NCI-H2107 treated with DMSO at 0.1 percent for 48 hours (cell line): ENCODE results near the gene PRKAG1.

Experiments used
- DNase-seq: peaks from one replicate; lab custom pipeline; 2025; ENCODE audit not compliant: unreplicated experiment; lab: John Stamatoyannopoulos, UW

PRKAG1 gene

DNA sequence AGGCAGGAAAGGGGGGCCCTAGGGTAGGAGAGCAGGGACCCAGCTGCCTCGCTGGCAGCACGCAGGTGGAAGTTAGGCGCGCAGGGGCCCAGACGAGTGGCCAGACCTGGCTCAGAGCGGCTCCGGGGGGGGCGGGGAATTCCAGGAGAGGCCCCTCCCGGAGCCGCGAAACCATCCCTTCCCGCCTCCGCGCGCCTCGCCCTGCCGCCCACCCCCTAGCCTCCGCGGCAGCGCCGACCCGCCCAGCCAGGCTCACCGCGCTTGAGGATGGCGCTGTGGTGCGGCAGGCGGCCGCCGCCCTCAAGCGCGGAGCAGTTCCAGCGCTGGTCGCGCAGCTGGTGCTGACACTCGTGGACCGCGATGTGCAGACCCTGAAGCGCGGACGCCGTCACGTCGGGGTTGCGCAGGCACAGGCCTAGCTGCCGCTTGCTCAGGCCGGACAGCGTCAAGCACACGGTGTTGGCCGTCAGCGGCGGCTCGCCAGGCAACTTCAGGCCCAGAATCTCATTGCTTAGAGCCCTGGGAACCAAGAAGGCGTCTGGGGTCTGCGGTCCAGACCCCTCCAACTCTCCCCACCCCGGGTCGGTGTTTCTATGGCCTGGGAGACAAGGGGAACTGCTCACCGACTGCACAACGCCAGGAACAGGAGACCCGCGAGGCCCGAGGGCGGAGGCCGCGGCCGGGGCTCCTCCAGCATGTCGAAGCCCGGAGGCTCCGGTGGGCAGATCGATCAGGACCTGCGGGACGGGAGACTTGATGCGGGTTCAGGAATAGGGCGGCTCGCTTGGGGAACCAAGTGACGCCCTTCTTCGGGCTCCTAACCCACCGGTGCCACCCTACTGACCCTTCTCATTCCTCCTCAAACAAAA lies 48.5 kb downstream of the PRKAG1 start:
- DNase-seq, result no peak

GRCh38 chr12:48969160-48969771 lies 49.3 kb downstream of the PRKAG1 start:
- no peak for DNase-seq

DNA sequence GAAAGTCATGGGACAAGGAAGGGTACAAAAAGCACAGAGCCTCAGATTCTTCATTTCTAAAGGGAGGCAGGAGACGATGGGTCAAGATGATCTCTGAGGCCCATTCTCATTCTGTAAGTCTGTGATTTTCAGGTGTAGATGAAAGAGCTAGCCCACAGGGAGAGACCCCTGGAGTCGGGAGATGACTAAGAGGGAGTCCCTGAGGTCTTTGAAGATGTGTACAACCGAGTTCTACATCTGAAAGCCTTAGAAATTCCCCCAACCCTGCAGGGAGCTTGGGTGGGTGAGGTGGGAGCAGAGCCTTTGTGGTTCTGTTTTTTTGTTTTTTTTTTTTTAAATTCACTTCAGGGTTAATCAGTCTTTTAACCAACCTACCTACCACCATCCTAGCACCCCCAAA lies 50.1 kb downstream of the PRKAG1 start:
- DNase-seq, result no peak

DNA sequence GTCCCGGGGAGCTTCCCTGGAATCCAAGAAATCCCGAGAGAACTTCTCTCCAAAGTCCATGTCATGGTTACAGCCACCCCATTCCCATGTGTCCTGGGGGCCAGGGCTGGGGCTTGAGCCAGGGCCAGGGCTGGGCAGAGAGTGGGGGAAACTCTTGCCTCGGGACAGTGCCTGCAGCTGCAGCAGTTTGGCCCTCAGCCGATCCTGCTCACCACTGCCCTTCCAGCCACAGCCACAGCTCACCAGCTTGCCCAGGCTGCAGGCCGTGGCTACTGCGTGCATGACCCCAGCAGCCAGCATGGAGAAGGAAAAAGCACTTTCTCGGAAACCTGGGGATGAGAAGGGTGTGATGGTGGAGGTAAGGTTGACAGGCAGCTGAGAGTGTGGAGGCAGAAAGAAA lies 50.6 kb downstream of the PRKAG1 start:
- DNase-seq, result no peak

GRCh38 chr12:48966177-48966895 lies 52.2 kb downstream of the PRKAG1 start:
- DNase-seq, result no peak

DNA sequence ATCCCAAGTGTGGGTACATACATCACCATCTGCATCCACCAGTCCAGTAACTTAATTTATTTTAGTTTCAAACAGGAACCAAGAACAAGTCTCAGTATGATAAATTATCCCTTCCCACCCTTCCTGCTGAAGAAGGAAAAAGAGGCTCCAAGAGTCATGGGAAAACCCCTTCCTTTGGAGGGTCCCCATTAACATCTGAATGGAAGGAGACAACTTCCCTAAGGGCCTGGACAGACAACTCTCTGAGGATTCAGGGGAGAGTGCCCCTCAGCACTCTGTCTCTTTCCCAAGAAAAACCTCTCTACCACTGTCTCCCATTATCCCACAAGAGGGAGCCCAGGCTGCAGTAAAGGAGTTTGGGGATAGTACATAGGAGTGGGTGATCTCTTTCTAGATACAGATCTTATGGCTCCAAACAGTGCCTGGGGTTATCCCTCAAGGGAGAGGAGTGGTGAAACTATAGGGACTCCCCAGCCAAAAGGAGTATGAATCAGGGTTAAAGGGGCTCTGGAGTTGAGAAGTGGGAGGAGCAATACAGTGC lies 53.2 kb downstream of the PRKAG1 start:
- no peak for DNase-seq

GRCh38 chr12:48961801-48962200 lies 56.8 kb downstream of the PRKAG1 start:
- DNase-seq, result no peak

DNA sequence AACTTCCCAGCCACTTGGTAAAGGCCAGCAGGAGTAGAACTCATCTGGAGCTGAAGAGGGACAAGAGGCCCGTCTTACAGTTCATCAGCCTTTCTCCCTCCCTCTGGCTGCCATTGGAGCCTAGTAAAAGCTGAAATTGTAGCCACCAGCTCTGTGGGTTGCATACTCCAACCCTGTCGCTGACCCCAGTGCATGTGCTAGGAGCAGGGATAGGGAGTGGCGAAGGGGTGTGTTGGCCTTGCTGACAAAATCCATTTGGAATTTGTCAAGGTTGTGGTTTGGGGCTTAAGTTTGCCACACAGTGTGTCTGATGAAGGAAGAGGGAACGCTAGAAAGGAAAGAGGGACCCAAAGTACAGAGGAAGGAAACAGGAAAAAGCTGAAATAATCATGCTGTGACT lies 57.2 kb downstream of the PRKAG1 start:
- no peak for DNase-seq

DNA sequence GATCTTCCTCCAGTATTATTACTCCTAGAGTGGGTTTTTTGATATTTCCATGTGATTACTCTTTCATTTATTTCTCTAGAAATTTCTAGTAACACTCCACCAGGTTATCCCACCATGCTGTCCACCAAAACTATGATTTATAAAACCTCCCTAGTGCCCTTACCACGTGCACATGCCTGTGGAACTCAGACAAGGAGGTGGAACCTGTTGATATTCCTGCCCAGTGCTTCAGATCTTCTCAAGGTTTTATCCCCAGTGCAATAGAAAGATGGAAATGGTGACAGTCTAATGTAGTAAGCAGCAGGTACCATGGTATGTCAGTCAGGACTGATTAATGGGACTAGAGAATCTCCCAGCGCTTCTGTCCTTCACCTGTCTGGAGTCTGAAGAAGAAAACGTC lies 57.7 kb downstream of the PRKAG1 start:
- no peak for DNase-seq

- no peak for DNase-seq
These were observed 60.6 kb downstream of the PRKAG1 start for GRCh38 chr12:48958049-48958388.

GRCh38 chr12:48957141-48958048 lies 61.2 kb downstream of the PRKAG1 start, which contains the start of gene ARF3:
Gene ARF3 (minus strand): TSS chr12:48957487. CDS start chr12:48941095, 16,392 bp downstream.
- DNase-seq, result peak; percentile 92

DNA sequence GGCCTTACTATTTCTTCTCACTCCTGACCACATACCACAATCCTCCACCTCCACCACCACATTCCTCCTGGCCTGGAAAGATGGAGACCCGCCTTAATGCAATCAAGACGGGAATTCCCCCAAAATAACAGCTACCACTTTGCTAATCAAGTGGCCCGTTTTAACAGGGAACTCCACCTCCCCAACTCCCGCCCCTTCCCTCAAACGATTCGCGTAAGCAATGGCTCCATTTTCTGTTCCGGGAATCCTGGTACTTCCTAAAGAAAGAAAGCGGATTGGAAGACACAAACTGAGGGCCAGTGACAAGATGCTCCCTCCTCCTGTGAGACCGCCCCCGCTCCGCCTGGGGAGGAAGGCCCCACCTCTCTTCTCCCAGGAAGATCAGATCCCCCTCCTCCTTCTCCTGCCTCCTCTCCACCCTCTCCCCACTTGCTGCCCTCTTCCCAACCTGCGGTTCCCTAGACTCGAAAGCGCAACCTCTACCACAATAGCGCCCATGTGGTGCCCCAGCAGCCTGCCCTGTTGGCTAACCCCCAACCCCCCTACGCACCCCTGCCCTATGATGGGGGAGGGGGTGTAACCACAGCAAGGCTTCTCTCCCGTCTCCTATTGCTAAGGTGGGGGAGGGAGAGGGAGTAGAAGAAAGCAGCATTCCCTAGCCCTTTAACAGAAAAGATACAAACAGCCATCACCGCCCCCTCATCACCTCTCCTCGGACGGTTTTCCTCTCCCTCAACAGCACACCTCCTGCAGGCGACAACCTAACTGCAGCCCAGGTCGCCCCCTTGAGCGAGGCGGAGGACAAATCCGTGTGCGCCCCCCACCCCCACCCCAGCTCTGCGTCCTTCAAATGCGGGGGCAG lies 62.1 kb downstream of the PRKAG1 start:
- DNase-seq, result peak; percentile 89

DNA sequence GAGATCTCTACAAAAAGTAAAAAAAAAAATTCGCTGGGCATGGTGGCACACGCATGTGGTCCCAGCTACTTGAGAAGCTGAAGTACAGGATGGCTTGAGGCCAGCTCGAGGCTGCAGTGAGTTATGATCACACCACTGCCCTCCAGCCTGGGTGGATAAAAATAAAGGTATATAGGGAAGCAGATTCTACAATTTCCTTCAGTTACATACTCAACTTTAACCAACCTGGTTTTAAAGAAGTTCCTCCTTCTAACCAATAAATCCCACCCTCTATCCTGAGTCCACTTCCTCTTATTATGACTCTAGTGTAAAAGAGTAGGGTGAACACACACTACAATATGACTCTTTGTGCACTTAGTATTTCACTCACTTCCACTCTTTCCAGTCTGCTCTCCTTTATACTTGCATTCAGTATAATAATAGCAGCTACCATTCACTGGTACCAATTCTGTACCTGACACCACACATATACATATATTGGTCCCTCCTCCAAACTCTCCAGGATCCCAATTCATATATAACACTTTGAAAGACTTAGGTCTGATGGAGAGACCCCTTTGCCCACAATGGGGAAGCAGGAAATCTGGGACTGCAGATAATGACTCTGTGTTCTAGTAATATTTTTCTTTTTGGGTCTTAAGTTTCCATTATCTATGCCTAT lies 63.6 kb downstream of the PRKAG1 start:
- no peak for DNase-seq

DNA sequence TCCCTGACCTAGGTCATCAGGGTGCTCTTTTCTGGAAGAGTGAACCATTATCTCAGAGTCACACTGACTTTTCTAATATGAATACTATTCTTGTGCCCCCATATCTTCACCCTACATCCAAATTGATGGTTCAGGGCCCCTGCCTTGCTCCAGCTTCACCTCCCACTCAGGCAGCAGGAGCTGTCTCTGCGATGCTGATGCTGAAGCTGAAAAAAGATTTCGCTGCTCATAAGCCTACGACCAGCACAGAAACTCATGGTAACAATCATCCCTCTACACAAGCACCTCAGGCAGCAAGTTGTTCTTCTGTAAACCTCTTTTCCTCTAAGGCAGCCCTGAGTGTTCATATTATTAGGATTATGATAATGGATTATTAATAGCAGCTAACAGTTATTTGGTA lies 64.5 kb downstream of the PRKAG1 start:
- DNase-seq, result no peak

- DNase-seq, result no peak
These were observed 65.9 kb downstream of the PRKAG1 start for GRCh38 chr12:48952691-48953090.
